MCF 10A (cell line): Measurements from ENCODE around the gene ARHGAP22. TPM values are rescaled to one million over a fixed set of nuclear protein-coding genes. Genes with fewer than 3 reads are reported as not detected.
A peak's percentile ranks its signal among the peaks of the same experiment; 100 is the strongest.

Experiments
- Bru-seq: library from RNA; stranded (reverse); fragments of 400-500 nt; gene quantifications from one replicate; lab custom pipeline; 2021; lab: Mats Ljungman, UMichigan
- BruChase-seq, 2 experiments: library from RNA; stranded (reverse); fragments of 400-500 nt; gene quantifications; one replicate each; lab custom pipeline; 2021; lab: Mats Ljungman, UMichigan
- BruUV-seq: library from RNA; stranded (reverse); fragments of 400-500 nt; replicated peaks from 2 replicates; lab custom pipeline; 2021; lab: Mats Ljungman, UMichigan
- CTCF ChIA-PET: fragments of 300-600 bp; sonication (Branson Sonifier 250); formaldehyde crosslinking; extraction: SDS; loops from one replicate; lab custom pipeline; 2021; ENCODE audit warnings: antibody characterized with exemption, inconsistent platforms; lab: Yijun Ruan, JAX
- POLR2A ChIA-PET: fragments of 300-600, 350-650 bp; sonication (Branson Sonifier 250); formaldehyde crosslinking; extraction: SDS; loops from one replicate; lab custom pipeline; 2020; ENCODE audit warnings: antibody characterized with exemption, inconsistent platforms; lab: Yijun Ruan, JAX
- DNase-seq: peaks from one replicate; pipeline ENCODE4 v3.0.0-alpha.2; 2018; ENCODE audit not compliant: unreplicated experiment
- H3K27ac Mint-ChIP-seq: one replicate; pipeline ENCODE4 v1.8.0; 2022; ENCODE audit warnings: mild to moderate bottlenecking, low read depth, mixed read lengths; ENCODE audit not compliant: unreplicated experiment
- H3K27me3 Mint-ChIP-seq: one replicate; pipeline ENCODE4 v1.8.0; 2022; ENCODE audit warnings: mixed read lengths; ENCODE audit not compliant: insufficient read depth, unreplicated experiment
- H3K36me3 Mint-ChIP-seq: one replicate; pipeline ENCODE4 v1.8.0; 2022; ENCODE audit warnings: mild to moderate bottlenecking, moderate library complexity, mixed read lengths; ENCODE audit not compliant: insufficient read depth, unreplicated experiment
- H3K4me1 Mint-ChIP-seq: one replicate; pipeline ENCODE4 v1.8.0; 2022; ENCODE audit warnings: mixed read lengths; ENCODE audit not compliant: insufficient read depth, unreplicated experiment
- H3K4me3 Mint-ChIP-seq: one replicate; pipeline ENCODE4 v1.8.0; 2022; ENCODE audit warnings: mild to moderate bottlenecking, moderate library complexity, mixed read lengths; ENCODE audit not compliant: unreplicated experiment
- H3K9me3 Mint-ChIP-seq: one replicate; pipeline ENCODE4 v1.8.0; 2022; ENCODE audit warnings: mixed read lengths; ENCODE audit not compliant: unreplicated experiment
- intact Hi-C: fragments of 100-400 bp; cut with micrococcal nuclease; formaldehyde crosslinking; loops from 2 replicates; pipeline ENCODE4 v1.14.1; 2022
- long read RNA-seq: library from polyadenylated mRNA; stranded (forward); transcript quantifications from one replicate; pipeline ENCODE4 v2.0.0, GENCODE V29; 2022
- total RNA-seq: library from RNA; stranded (reverse); gene quantifications from 2 replicates; pipeline ENCODE4 v1.2.3, GENCODE V29; 2022
- TF ChIP-seq, protein P1 (sequence below): fragments of 200-600 bp; IDR thresholded peaks from one replicate; pipeline ENCODE4 v1.8.0; 2022; ENCODE audit warnings: antibody characterized with exemption, mild to moderate bottlenecking; ENCODE audit not compliant: unreplicated experiment

Gene ARHGAP22, protein sequence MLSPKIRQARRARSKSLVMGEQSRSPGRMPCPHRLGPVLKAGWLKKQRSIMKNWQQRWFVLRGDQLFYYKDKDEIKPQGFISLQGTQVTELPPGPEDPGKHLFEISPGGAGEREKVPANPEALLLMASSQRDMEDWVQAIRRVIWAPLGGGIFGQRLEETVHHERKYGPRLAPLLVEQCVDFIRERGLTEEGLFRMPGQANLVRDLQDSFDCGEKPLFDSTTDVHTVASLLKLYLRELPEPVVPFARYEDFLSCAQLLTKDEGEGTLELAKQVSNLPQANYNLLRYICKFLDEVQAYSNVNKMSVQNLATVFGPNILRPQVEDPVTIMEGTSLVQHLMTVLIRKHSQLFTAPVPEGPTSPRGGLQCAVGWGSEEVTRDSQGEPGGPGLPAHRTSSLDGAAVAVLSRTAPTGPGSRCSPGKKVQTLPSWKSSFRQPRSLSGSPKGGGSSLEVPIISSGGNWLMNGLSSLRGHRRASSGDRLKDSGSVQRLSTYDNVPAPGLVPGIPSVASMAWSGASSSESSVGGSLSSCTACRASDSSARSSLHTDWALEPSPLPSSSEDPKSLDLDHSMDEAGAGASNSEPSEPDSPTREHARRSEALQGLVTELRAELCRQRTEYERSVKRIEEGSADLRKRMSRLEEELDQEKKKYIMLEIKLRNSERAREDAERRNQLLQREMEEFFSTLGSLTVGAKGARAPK
- total RNA-seq (4.0 and 6.3 TPM in 2 replicates), Bru-seq, nascent RNA (percentile 38 among the genes with signal in this experiment), BruChase-seq, experiment 1, labeled RNA remaining after a 6-hour chase (percentile 26 among the genes with signal in this experiment), BruChase-seq, experiment 2, labeled RNA remaining after a 2-hour chase (percentile 36 among the genes with signal in this experiment)
- long read RNA-seq, transcript ARHGAP22-201 (10 exons, 2,751 nt) = major isoform, 9 of 16 reads
- long read RNA-seq, partial matches to known transcripts = 1 of 16 reads
- long read RNA-seq, other reads (novel, unspliced or antisense) = 5 of 16 reads

DNA sequence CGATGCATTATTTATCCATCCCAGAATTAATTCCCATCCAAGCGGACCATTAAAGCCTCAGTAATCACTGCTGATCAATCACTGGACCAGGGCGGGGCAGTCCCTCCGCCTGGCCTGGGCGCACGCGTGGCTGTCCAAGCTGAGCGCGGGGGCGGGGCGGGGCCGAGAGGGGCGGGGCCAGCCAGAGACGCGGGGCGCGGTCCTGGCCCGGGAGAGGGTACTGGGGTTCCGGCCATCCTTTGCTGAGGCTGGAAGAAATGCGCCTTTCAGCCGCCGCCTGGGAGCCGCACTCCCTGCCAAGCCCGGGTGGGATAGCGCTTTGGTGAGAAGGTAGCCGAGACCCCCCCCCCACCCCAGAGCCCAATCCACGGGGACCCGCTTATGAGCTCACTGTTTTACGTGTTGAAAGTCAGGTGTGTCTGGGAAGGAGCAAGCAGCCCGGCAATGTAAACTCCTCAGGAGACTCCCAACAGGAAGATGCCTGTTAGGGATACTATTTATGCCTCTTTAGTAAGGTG lies at the start of gene ARHGAP22:
ARHGAP22 (minus strand) TSS at position 83 of the 518 bp plus-strand sequence. CDS start 277 bp downstream, outside the sequence.
- ChIA-PET POLR2A (interaction anchor here (0.6 to 1.0 kb wide), 2 partner anchors 16 to 24 kb away, joined by 3 to 4 read pairs; no protein-coding TSS in a partner anchor), CTCF (interaction anchor here (0.6 to 8.3 kb wide), 7 partner anchors 10 to 1209 kb away, joined by 3 to 87 read pairs (median 10); no protein-coding TSS in a partner anchor)
- H3K27me3 Mint-ChIP-seq = no peaks in the 10 kb centered on the region
- peak within 1 kb of the TSS; percentile 80 for H3K4me3 Mint-ChIP-seq
- no peak within 1 kb of the TSS for H3K27ac Mint-ChIP-seq
- intact Hi-C loops = loop anchor here (2.0 kb wide), 1 partner anchor 52 kb away; no protein-coding TSS in a partner anchor
- TF ChIP-seq, protein P1, sequence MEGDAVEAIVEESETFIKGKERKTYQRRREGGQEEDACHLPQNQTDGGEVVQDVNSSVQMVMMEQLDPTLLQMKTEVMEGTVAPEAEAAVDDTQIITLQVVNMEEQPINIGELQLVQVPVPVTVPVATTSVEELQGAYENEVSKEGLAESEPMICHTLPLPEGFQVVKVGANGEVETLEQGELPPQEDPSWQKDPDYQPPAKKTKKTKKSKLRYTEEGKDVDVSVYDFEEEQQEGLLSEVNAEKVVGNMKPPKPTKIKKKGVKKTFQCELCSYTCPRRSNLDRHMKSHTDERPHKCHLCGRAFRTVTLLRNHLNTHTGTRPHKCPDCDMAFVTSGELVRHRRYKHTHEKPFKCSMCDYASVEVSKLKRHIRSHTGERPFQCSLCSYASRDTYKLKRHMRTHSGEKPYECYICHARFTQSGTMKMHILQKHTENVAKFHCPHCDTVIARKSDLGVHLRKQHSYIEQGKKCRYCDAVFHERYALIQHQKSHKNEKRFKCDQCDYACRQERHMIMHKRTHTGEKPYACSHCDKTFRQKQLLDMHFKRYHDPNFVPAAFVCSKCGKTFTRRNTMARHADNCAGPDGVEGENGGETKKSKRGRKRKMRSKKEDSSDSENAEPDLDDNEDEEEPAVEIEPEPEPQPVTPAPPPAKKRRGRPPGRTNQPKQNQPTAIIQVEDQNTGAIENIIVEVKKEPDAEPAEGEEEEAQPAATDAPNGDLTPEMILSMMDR = no peak
- no peaks in the 10 kb centered on the region for H3K36me3 Mint-ChIP-seq
- no TSS peak for BruUV-seq
- peak; percentile 51 for DNase-seq
- H3K4me1 Mint-ChIP-seq = peaks cover 28% of the 10 kb centered on the region
- H3K9me3 Mint-ChIP-seq = no peaks in the 10 kb centered on the region

- H3K27ac Mint-ChIP-seq = no peak overlapping the region
- H3K27me3 Mint-ChIP-seq = peaks cover 41% of the 10 kb centered on the region
- intact Hi-C loops = no loop called here
These were observed 49.2 kb upstream of the ARHGAP22 start for GRCh38 chr10:48653944-48654698.

GRCh38 chr10:48653347-48653746 lies 48.5 kb upstream of the ARHGAP22 start:
- Mint-ChIP-seq H3K27ac (no peak overlapping the region), H3K4me1 (peaks cover 11% of the 10 kb centered on the region), H3K27me3 (peaks cover 33% of the 10 kb centered on the region), H3K4me3 (no peak overlapping the region), H3K9me3 (no peaks in the 10 kb centered on the region), H3K36me3 (no peaks in the 10 kb centered on the region)
- CTCF ChIA-PET = interaction anchor here (6.2 kb wide), 1 partner anchor 101 kb away, joined by 428 read pairs; no protein-coding TSS in a partner anchor
- no peak for DNase-seq
- intact Hi-C loops = no loop called here
- no TSS peak for BruUV-seq
- TF ChIP-seq, protein P1 = no peak
- POLR2A ChIA-PET = no interaction called here

More at GRCh38 chr10:48653944-48654698, 49.2 kb upstream of the ARHGAP22 start:
- no peak for DNase-seq
- CTCF ChIA-PET = interaction anchor here (1.0 to 6.2 kb wide), 5 partner anchors 10 to 321 kb away, joined by 3 to 428 read pairs (median 25); partner anchors contain the start of gene ARHGAP22
- POLR2A ChIA-PET = no interaction called here
- Mint-ChIP-seq H3K36me3 (peaks cover 5% of the 10 kb centered on the region), H3K4me1 (peaks cover 13% of the 10 kb centered on the region), H3K4me3 (no peak overlapping the region), H3K9me3 (no peaks in the 10 kb centered on the region)
- BruUV-seq = no TSS peak
- TF ChIP-seq, protein P1 = no peak
